Measurements from ENCODE around the gene COX15. TPM values are rescaled to one million over a fixed set of nuclear protein-coding genes. Genes with fewer than 3 reads are reported as not detected.

COX15 gene
- total RNA-seq, 4 donors from 2014 or later = 26.9 to 34.1 (median 31.9) TPM

GRCh38 chr10:99756159-99756558 lies 24.2 kb upstream of the COX15 start:
- no peak for TF ChIP-seq CTCF (IDR thresholded peaks at IDR 0.05; ENCODE audit: low read depth)

GRCh38 chr10:99754670-99755069 lies 22.7 kb upstream of the COX15 start:
- TF ChIP-seq CTCF (IDR thresholded peaks at IDR 0.05; ENCODE audit: low read depth) = no peak

GRCh38 chr10:99750641-99751040 lies 18.7 kb upstream of the COX15 start:
- no peak for TF ChIP-seq CTCF (IDR thresholded peaks at IDR 0.05; ENCODE audit: low read depth)

- TF ChIP-seq CTCF (IDR thresholded peaks at IDR 0.05; ENCODE audit: low read depth) = no peak
Measured at GRCh38 chr10:99748823-99749451, 17.0 kb upstream of the COX15 start.

GRCh38 chr10:99743841-99744240 lies 11.9 kb upstream of the COX15 start:
- no peak for TF ChIP-seq CTCF (IDR thresholded peaks at IDR 0.05; ENCODE audit: low read depth)

- TF ChIP-seq CTCF (IDR thresholded peaks at IDR 0.05; ENCODE audit: low read depth) = no peak
Measured at GRCh38 chr10:99742701-99743100, 10.8 kb upstream of the COX15 start.

GRCh38 chr10:99742254-99742653 lies 10.3 kb upstream of the COX15 start:
- no peak for TF ChIP-seq CTCF (IDR thresholded peaks at IDR 0.05; ENCODE audit: low read depth)

All from subcutaneous adipose tissue (tissue), 4 donors.